ENCODE data around the gene TBXAS1. TPM values are rescaled to one million over a fixed set of nuclear protein-coding genes. Genes with fewer than 3 reads are reported as not detected.

Gene TBXAS1
- total RNA-seq, 4 donors from 2014 or later = 23.0 to 128 (median 47.3) TPM

- TF ChIP-seq, protein P1, sequence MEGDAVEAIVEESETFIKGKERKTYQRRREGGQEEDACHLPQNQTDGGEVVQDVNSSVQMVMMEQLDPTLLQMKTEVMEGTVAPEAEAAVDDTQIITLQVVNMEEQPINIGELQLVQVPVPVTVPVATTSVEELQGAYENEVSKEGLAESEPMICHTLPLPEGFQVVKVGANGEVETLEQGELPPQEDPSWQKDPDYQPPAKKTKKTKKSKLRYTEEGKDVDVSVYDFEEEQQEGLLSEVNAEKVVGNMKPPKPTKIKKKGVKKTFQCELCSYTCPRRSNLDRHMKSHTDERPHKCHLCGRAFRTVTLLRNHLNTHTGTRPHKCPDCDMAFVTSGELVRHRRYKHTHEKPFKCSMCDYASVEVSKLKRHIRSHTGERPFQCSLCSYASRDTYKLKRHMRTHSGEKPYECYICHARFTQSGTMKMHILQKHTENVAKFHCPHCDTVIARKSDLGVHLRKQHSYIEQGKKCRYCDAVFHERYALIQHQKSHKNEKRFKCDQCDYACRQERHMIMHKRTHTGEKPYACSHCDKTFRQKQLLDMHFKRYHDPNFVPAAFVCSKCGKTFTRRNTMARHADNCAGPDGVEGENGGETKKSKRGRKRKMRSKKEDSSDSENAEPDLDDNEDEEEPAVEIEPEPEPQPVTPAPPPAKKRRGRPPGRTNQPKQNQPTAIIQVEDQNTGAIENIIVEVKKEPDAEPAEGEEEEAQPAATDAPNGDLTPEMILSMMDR (IDR thresholded peaks at IDR 0.05; ENCODE audit: low read depth) = no peak
Observed at GRCh38 chr7:140008755-140009610, 179.9 kb downstream of the TBXAS1 start.

GRCh38 chr7:140009735-140010134 is 180.7 kb downstream of the TBXAS1 start:
- TF ChIP-seq, protein P1 (IDR thresholded peaks at IDR 0.05; ENCODE audit: low read depth) = no peak

GRCh38 chr7:140010194-140010895 is 181.3 kb downstream of the TBXAS1 start:
- TF ChIP-seq, protein P1 (IDR thresholded peaks at IDR 0.05; ENCODE audit: low read depth) = no peak

DNA sequence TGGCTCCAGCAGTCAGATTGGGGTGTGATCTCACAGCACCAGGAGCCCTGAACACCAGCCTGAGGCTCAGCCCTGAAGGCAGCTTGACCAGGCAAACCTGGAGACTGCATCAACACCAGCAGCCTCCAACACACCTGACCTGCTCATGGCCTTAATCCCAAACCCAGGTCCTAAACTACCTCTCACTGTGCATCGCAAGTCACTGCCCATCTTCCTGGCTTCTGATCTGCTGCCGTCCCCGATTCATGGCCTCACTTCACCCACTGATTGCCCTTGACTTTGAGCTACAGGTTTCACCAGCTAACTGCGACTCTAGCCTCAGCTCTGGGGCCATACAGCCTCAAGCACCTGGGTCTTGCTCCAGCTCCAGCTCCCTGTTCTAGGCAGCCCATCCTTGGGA is 184.6 kb downstream of the TBXAS1 start:
- TF ChIP-seq, protein P1 (IDR thresholded peaks at IDR 0.05; ENCODE audit: low read depth) = no peak

- TF ChIP-seq, protein P1 (IDR thresholded peaks at IDR 0.05; ENCODE audit: low read depth) = no peak
Observed at GRCh38 chr7:140014123-140014522, 185.1 kb downstream of the TBXAS1 start.

GRCh38 chr7:140015471-140015970 is 186.5 kb downstream of the TBXAS1 start:
- TF ChIP-seq, protein P1 (IDR thresholded peaks at IDR 0.05; ENCODE audit: low read depth) = no peak

DNA sequence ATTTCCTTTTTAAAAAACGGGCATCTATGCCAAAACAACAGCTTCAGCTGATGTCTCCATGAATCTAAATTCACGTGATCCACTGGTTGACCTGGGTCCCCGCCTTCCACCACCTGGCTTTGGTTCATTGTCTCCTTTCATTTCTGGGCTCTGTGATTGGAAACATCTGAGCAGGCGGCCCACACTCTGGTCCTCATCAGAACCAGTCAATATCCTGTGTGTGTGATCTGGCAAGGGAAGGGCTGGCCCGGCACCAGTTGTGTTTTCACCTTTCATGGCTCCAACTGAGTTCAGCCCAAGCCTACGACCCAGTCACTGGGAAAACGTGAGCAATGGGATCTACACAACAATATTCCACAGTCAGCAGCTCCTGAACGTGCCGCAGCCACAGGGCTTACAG is 187.5 kb downstream of the TBXAS1 start:
- TF ChIP-seq, protein P1 (IDR thresholded peaks at IDR 0.05; ENCODE audit: low read depth) = no peak
